GM19455 (cell line): ENCODE measurements around the gene RIC8A.
A peak's percentile ranks its signal among the peaks of the same experiment; 100 is the strongest.
"Not testable (repeated sequence)": the region's sequence is repeated elsewhere in the genome, so short reads cannot be mapped to it uniquely, and the experiment has no call there.

ENCODE experiments used
- ATAC-seq: cut with Tn5 transposase; IDR thresholded peaks from one replicate; pipeline ENCODE4 v1.9.1; 2021; ENCODE audit not compliant: unreplicated experiment

Gene RIC8A

DNA sequence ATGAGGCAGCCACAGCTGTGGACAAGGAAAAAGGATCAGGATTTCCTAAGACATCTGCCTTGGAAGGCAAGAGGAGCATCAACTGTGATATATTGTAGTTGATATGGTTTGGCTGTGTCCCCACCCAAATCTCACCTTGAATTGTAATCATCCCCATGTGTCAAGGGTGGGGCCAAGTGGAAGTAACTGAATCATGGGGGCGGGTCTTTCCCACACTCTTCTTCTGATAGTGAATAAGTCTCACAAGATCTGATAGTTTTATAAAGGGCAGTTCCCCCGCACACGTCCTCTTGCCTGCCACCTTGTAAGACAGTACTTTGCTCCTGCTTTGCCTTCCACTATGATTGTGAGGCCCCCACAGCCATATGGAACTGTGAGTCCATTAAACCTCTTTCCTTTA, 10.2 kb downstream of the RIC8A start:
- no peak for ATAC-seq

GRCh38 chr11:218815-219593, 11.5 kb downstream of the RIC8A start:
- no peak for ATAC-seq

DNA sequence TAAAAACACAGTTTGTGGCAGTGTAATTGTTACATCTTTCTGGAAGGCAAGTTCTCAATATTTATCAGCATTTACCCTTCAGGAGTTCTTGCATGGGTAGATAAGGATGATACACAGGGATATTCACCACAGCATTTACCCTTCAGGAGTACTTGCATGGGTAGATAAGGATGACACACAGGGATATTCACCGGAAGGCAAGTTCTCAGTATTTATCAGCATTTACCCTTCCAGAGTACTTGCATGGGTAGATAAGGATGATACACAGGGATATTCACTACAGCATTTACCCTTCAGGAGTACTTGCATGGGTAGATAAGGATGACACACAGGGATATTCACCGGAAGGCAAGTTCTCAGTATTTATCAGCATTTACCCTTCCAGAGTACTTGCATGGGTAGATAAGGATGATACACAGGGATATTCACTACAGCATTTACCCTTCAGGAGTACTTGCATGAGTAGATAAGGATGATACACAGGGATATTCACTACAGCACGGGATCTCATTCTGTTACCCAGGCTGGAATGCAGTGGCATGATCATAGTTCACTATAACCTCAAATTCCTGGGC, 13.2 kb downstream of the RIC8A start:
- ATAC-seq = not testable (repeated sequence)

- ATAC-seq = no peak
These were observed 14.0 kb downstream of the RIC8A start for GRCh38 chr11:221539-221938.

GRCh38 chr11:221998-222789, 14.7 kb downstream of the RIC8A start:
- ATAC-seq = no peak

- ATAC-seq = no peak
These were observed 15.7 kb downstream of the RIC8A start for GRCh38 chr11:223026-223789.

GRCh38 chr11:223884-224283, 16.4 kb downstream of the RIC8A start:
- no peak for ATAC-seq

- ATAC-seq = no peak
These were observed 16.9 kb downstream of the RIC8A start for GRCh38 chr11:224424-224823.

GRCh38 chr11:225734-226453, 18.4 kb downstream of the RIC8A start:
- no peak for ATAC-seq

GRCh38 chr11:227824-228379, 20.4 kb downstream of the RIC8A start:
- ATAC-seq = no peak

GRCh38 chr11:230431-230830, 22.9 kb downstream of the RIC8A start:
- ATAC-seq = no peak

- no peak for ATAC-seq
These were observed 25.5 kb downstream of the RIC8A start for GRCh38 chr11:232783-233565.

DNA sequence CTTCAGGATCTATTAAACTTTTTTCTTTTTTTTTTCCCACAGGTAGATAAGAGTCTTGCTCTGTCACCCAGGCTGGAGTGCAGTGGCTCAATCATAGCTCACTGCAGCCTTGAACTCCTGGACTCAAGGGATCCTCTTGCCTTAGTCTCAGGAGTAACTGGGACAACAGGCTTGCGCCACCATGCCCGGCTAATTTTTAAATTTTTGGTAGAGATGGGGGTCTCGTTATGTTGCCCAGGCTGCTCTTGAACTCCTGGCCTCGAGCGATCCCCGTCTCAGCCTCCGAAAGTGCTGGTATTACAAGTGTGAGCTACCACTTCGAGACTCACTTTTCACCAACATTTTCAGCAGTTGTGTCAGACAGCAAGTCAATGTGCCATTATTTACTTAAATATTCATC, 27.7 kb downstream of the RIC8A start:
- no peak for ATAC-seq

DNA sequence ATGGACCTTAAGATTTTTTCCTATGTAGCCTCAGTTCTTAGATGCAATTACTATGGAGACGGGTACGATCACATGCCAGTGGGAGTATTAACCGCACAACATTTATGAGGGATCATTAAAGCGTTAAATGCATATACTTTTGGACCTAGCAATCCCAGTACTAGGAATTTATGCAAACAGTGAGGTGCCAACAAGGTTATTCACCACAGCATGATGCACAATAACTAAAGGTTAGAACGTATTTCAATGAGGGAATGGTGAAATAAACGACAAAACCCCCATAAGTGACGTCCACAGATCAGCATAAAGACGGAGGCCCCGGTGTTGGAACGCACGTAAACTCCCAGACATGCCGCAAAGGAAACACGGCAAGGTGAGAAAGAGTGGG, 28.1 kb downstream of the RIC8A start:
- ATAC-seq = peak; percentile 12

GRCh38 chr11:235997-236773, 28.7 kb downstream of the RIC8A start, which contains the start of gene SIRT3:
TSS of gene SIRT3 (minus strand) at chr11:236342. CDS start at chr11:236328, 14 bp downstream.
- ATAC-seq = peak; percentile 69

DNA sequence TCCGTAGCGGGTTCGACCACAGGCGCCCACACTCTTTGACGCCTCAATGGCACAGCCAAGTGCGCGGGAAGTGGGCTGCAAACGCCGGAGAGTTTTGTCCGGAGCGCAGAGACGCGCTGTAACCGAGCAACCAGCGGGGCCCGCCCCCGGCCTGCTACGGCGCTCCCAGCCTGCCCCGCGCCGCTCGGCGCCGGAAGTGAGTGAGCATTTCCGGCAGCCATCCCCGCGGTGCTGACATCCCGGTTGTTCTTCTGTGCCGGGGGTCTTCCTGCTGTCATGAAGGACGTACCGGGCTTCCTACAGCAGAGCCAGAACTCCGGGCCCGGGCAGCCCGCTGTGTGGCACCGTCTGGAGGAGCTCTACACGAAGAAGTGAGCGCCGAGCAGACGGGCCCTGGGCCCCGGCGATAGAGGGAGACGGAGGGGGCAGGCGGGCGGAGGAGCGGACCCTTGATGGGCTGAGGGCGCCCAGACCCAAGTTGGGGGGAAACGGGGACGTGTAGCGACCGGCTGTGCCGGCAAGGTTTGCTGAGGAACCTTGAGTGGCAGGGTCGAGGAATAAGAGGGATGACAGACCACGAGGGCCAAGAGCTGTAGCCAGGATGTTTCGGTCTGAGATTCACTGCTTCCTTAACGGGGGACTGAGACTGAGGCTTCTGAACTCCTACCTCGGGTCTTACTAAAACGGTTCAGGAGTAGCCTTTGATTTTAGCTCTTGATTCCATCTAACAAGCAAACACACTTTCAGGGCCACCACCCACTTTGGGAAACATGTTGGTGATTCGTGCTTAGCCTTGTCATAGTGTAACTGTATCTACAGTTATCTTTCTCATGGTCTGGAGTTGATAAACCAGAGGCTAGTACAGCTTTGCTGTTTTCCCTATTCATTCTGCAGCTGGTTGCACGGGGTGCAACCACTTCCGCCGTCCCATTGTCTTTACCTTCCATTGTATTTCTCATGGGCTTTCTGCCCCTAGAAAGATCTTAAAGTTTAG, 29.6 kb downstream of the RIC8A start, which contains the start of gene PSMD13:
PSMD13 (plus strand) TSS at position 203 of the 994 bp plus-strand sequence; CDS start at position 277, 74 bp downstream.
- ATAC-seq = peak; percentile 80

GRCh38 chr11:238346-238745, 30.8 kb downstream of the RIC8A start:
- ATAC-seq = not testable (repeated sequence)
